OCI-LY1 (cell line): ENCODE data around the gene REPS2.

Experiments
- H2AFZ ChIP-seq: fragments of 200-600 bp; sonication (generic), shearing (Covaris generic); 2 replicates; pipeline ENCODE4 v1.6.0; 2014; ENCODE audit warnings: antibody characterized with exemption, mild to moderate bottlenecking, low read length
- H3F3A ChIP-seq: fragments of 200-600 bp; sonication (generic), shearing (Covaris generic); 2 replicates; pipeline ENCODE4 v1.6.0; 2014; ENCODE audit warnings: mild to moderate bottlenecking, antibody characterized with exemption, low read length, moderate library complexity; ENCODE audit not compliant: insufficient read depth
- H3K27ac ChIP-seq: fragments of 200-600 bp; sonication (generic); 2 replicates; pipeline ENCODE4 v1.5.1; 2014; ENCODE audit warnings: low read length, mixed run types, mild to moderate bottlenecking, low read depth; ENCODE audit not compliant: poor library complexity, severe bottlenecking
- H3K27me3 ChIP-seq: fragments of 200-600 bp; sonication (generic); 2 replicates; pipeline ENCODE4 v1.6.0; 2014; ENCODE audit warnings: antibody characterized with exemption, mild to moderate bottlenecking, low read length, moderate library complexity; ENCODE audit not compliant: insufficient read depth
- H3K36me3 ChIP-seq: fragments of 200-600 bp; sonication (generic); 2 replicates; pipeline ENCODE4 v1.6.1; 2014; ENCODE audit warnings: mild to moderate bottlenecking, antibody characterized with exemption, low read length, moderate library complexity, mixed read lengths; ENCODE audit not compliant: insufficient read depth
- H3K4me1 ChIP-seq: fragments of 200-600 bp; sonication (generic); 2 replicates; pipeline ENCODE4 v1.5.1; 2014; ENCODE audit warnings: mild to moderate bottlenecking, low read length, moderate library complexity; ENCODE audit not compliant: insufficient read depth, severe bottlenecking
- H3K4me2 ChIP-seq: fragments of 200-600 bp; sonication (generic), shearing (Covaris generic); 2 replicates; pipeline ENCODE4 v1.6.1; 2014; ENCODE audit warnings: low read length
- H3K4me3 ChIP-seq: fragments of 200-600 bp; sonication (generic); 2 replicates; pipeline ENCODE4 v1.5.1; 2014; ENCODE audit warnings: low read length, low read depth, mild to moderate bottlenecking, mixed read lengths; ENCODE audit not compliant: poor library complexity, severe bottlenecking
- H3K79me2 ChIP-seq: fragments of 200-600 bp; shearing (Covaris generic); 2 replicates; pipeline ENCODE4 v1.6.1; 2016; ENCODE audit warnings: mixed run types, low read length, mixed read lengths; ENCODE audit not compliant: insufficient read depth
- H3K9ac ChIP-seq: fragments of 200-600 bp; sonication (generic), shearing (Covaris generic); 2 replicates; pipeline ENCODE4 v1.6.1; 2014; ENCODE audit warnings: mild to moderate bottlenecking, low read length, mixed read lengths
- H3K9me2 ChIP-seq: fragments of 200-600 bp; sonication (generic), shearing (Covaris generic); 2 replicates; pipeline ENCODE4 v1.6.1; 2014; ENCODE audit warnings: low read depth, mild to moderate bottlenecking, low read length, mixed read lengths
- H3K9me3 ChIP-seq: fragments of 200-600 bp; shearing (Covaris generic); 2 replicates; pipeline ENCODE4 v1.6.1; 2014; ENCODE audit warnings: low read length, mixed read lengths
- H4K20me1 ChIP-seq: fragments of 200-600 bp; sonication (generic), shearing (Covaris generic); 2 replicates; pipeline ENCODE4 v1.6.0; 2016; ENCODE audit warnings: mild to moderate bottlenecking, low read length; ENCODE audit not compliant: insufficient read depth
- EZH2 ChIP-seq: fragments of 200-600 bp; sonication (generic), shearing (Covaris generic); IDR thresholded peaks from 2 replicates; pipeline ENCODE4 v1.8.0; 2017; ENCODE audit warnings: borderline replicate concordance, mixed run types, mild to moderate bottlenecking, antibody characterized with exemption, low read length, moderate library complexity, mixed read lengths
- TF ChIP-seq, protein P1 (sequence below): fragments of 200-600 bp; sonication (generic), shearing (Covaris generic); IDR thresholded peaks from 2 replicates; pipeline ENCODE4 v1.5.1; 2017; ENCODE audit warnings: mild to moderate bottlenecking, antibody characterized with exemption, low read length, moderate library complexity, mixed read lengths

REPS2 gene

DNA sequence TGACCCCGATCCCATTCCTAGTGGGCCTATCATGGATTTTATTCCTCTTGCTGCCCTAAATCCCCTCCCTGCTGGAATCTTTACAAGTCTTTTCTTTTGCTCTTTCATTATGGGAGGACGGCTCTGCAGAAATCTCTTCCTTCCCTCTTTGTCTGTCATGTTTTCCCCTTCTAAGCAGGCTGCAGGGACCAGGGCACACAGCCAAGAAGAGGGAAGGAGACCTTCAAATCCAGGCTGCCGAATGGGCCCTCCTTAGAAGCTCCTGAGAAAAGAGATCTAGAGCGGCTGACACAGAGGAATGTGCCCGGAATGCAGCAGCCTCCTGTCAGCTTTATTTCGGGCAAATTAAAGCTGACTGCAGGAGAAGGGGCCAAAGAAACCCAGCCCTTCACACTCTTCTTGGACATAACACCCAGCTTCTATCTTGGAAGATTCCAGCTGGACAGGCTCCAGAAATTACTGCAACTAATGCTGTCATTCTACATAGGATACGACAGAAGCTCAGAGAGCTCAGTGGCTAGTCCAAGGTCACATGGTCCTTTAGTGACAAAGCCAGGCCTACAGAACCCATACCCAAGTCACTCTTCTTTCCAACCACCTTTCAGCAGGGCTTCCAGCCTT, 240.8 kb downstream of the REPS2 start:
- Histone ChIP-seq H3K4me2 (no peak overlapping the region), H3K9me3 (no peaks in the 10 kb centered on the region), H4K20me1 (no peaks in the 10 kb centered on the region), H3K4me3 (no peak overlapping the region), H3K36me3 (no peaks in the 10 kb centered on the region), H3K27ac (no peak overlapping the region), H3K4me1 (no peaks in the 10 kb centered on the region), H3K79me2 (no peaks in the 10 kb centered on the region), H3K9me2 (no peaks in the 10 kb centered on the region), H3K27me3 (no peaks in the 10 kb centered on the region), H2AFZ (no peak overlapping the region), H3F3A (no peaks in the 10 kb centered on the region), H3K9ac (no peak overlapping the region)
- TF ChIP-seq EZH2 = no peak
- TF ChIP-seq, protein P1, sequence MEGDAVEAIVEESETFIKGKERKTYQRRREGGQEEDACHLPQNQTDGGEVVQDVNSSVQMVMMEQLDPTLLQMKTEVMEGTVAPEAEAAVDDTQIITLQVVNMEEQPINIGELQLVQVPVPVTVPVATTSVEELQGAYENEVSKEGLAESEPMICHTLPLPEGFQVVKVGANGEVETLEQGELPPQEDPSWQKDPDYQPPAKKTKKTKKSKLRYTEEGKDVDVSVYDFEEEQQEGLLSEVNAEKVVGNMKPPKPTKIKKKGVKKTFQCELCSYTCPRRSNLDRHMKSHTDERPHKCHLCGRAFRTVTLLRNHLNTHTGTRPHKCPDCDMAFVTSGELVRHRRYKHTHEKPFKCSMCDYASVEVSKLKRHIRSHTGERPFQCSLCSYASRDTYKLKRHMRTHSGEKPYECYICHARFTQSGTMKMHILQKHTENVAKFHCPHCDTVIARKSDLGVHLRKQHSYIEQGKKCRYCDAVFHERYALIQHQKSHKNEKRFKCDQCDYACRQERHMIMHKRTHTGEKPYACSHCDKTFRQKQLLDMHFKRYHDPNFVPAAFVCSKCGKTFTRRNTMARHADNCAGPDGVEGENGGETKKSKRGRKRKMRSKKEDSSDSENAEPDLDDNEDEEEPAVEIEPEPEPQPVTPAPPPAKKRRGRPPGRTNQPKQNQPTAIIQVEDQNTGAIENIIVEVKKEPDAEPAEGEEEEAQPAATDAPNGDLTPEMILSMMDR = no peak

GRCh38 chrX:17192106-17192505, 245.6 kb downstream of the REPS2 start:
- no peak overlapping the region for H3K4me2 ChIP-seq
- H3K4me1 ChIP-seq = no peaks in the 10 kb centered on the region
- no peak overlapping the region for H3K4me3 ChIP-seq
- H3K27me3 ChIP-seq = no peaks in the 10 kb centered on the region
- no peak for TF ChIP-seq EZH2
- TF ChIP-seq, protein P1 = no peak
- H3F3A ChIP-seq = no peaks in the 10 kb centered on the region
- H3K9ac ChIP-seq = no peak overlapping the region
- no peak overlapping the region for H3K27ac ChIP-seq
- no peaks in the 10 kb centered on the region for H3K9me2 ChIP-seq
- no peaks in the 10 kb centered on the region for H3K36me3 ChIP-seq
- H4K20me1 ChIP-seq = no peaks in the 10 kb centered on the region
- no peaks in the 10 kb centered on the region for H3K9me3 ChIP-seq
- H2AFZ ChIP-seq = no peak overlapping the region
- no peaks in the 10 kb centered on the region for H3K79me2 ChIP-seq
